ENCODE measurements around the gene NSG1.
"Not testable (repeated sequence)": the region's sequence is repeated elsewhere in the genome, so short reads cannot be mapped to it uniquely, and the experiment has no call there.

The NSG1 gene

GRCh38 chr4:4386736-4387392, at the start of gene NSG1:
TSS of gene NSG1 (plus strand) at chr4:4387102. CDS start at chr4:4387630, 528 bp downstream.
- DNase-seq = no peak

- DNase-seq = no peak
These were observed 48.5 kb upstream of the NSG1 start for GRCh38 chr4:4338210-4339001.

- no peak for DNase-seq
These were observed 47.3 kb upstream of the NSG1 start for GRCh38 chr4:4339504-4340085.

- DNase-seq = no peak
These were observed 44.8 kb upstream of the NSG1 start for GRCh38 chr4:4341861-4342650.

GRCh38 chr4:4343038-4343437, 43.9 kb upstream of the NSG1 start:
- no peak for DNase-seq

GRCh38 chr4:4344915-4345527, 41.9 kb upstream of the NSG1 start:
- no peak for DNase-seq

- no peak for DNase-seq
These were observed 39.3 kb upstream of the NSG1 start for GRCh38 chr4:4347585-4347984.

- not testable (repeated sequence) for DNase-seq
These were observed 38.3 kb upstream of the NSG1 start for GRCh38 chr4:4348585-4348984.

- DNase-seq = no peak
These were observed 37.0 kb upstream of the NSG1 start for GRCh38 chr4:4349867-4350266.

- DNase-seq = no peak
These were observed 36.0 kb upstream of the NSG1 start for GRCh38 chr4:4350909-4351308.

- DNase-seq = no peak
These were observed 31.6 kb upstream of the NSG1 start for GRCh38 chr4:4355302-4355701.

GRCh38 chr4:4356106-4357041, 30.5 kb upstream of the NSG1 start:
- DNase-seq = no peak

GRCh38 chr4:4358093-4358854, 28.6 kb upstream of the NSG1 start:
- no peak for DNase-seq

- DNase-seq = no peak
These were observed 25.0 kb upstream of the NSG1 start for GRCh38 chr4:4361883-4362282.

- DNase-seq = no peak
These were observed 23.8 kb upstream of the NSG1 start for GRCh38 chr4:4362991-4363697.

GRCh38 chr4:4364061-4364460, 22.8 kb upstream of the NSG1 start:
- no peak for DNase-seq

- DNase-seq = no peak
These were observed 22.3 kb upstream of the NSG1 start for GRCh38 chr4:4364486-4365208.

GRCh38 chr4:4368809-4369580, 17.9 kb upstream of the NSG1 start:
- no peak for DNase-seq
